Dendritic cell treated with granulocyte-macrophage colony-stimulating factor and Interleukin-4, amounts not matched to agents 40 ng/mL and 50 ng/mL, for 4 days (primary cell): ENCODE results near the gene PAXIP1.
"Not testable (repeated sequence)": the region's sequence is repeated elsewhere in the genome, so short reads cannot be mapped to it uniquely, and the experiment has no call there.

Source experiments
- H3K27ac Mint-ChIP-seq: one replicate; pipeline ENCODE4 v1.8.0; 2022; ENCODE audit warnings: mild to moderate bottlenecking, mixed read lengths
- H3K27me3 Mint-ChIP-seq: one replicate; pipeline ENCODE4 v1.8.0; 2022; ENCODE audit warnings: mild to moderate bottlenecking, mixed read lengths
- H3K36me3 Mint-ChIP-seq: one replicate; pipeline ENCODE4 v1.8.0; 2022; ENCODE audit warnings: low read depth, mixed read lengths
- H3K4me1 Mint-ChIP-seq: one replicate; pipeline ENCODE4 v1.8.0; 2022; ENCODE audit warnings: low read depth, mixed read lengths
- H3K4me3 Mint-ChIP-seq: one replicate; pipeline ENCODE4 v1.8.0; 2022; ENCODE audit warnings: mild to moderate bottlenecking, moderate library complexity, mixed read lengths
- H3K9me3 Mint-ChIP-seq: one replicate; pipeline ENCODE4 v1.8.0; 2022; ENCODE audit warnings: mixed read lengths
- intact Hi-C: fragments of 100-400 bp; cut with micrococcal nuclease; formaldehyde crosslinking; loops from one replicate; pipeline ENCODE4 v1.15.0; 2022

Gene PAXIP1

DNA sequence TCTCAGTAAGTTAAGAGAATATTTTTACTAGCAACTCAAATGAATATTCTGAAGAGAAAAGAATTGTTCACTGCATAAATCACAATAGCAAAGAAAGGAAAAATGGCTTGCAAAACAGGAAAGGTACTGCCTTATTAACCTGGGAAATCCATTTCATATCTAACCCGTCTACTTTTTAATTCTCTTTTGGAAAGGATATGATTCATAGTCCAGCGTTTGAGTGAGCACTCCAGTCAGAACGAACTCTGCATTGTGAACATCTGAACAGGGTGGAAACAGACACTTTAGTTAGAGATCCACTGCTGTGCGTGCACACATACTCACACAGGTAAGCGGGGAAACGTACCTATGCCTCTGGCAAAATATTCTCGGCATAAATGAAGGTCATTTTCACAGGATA, 56.8 kb downstream of the PAXIP1 start:
- no peak overlapping the region for H3K4me3 Mint-ChIP-seq
- H3K4me1 Mint-ChIP-seq = no peaks in the 10 kb centered on the region
- H3K36me3 Mint-ChIP-seq = peaks cover 87% of the 10 kb centered on the region
- no peaks in the 10 kb centered on the region for H3K27me3 Mint-ChIP-seq
- intact Hi-C loops = no loop called here
- no peak overlapping the region for H3K27ac Mint-ChIP-seq
- no peaks in the 10 kb centered on the region for H3K9me3 Mint-ChIP-seq

DNA sequence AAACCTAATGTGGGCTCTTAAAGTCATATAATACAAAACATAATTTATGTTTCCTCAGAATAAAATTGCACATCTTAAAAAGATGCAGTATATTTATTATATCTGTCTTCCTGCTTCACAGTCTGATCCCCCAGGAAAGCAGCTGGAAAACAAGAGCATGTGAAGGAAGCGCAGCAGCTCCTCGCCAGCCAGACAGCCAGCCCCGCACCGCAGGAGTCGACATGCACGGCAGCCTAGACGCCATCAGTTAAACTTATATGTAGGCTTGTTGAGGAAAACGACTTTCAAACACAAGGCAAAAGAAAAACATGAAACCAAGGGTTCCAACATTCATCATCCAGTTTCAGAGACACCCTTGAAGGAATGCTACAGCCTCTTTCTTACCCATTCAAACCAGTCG, 59.0 kb downstream of the PAXIP1 start:
- Mint-ChIP-seq H3K4me1 (no peaks in the 10 kb centered on the region), H3K4me3 (no peak overlapping the region), H3K27ac (no peak overlapping the region), H3K27me3 (no peaks in the 10 kb centered on the region), H3K36me3 (peaks cover 81% of the 10 kb centered on the region), H3K9me3 (no peaks in the 10 kb centered on the region)
- intact Hi-C loops = no loop called here

DNA sequence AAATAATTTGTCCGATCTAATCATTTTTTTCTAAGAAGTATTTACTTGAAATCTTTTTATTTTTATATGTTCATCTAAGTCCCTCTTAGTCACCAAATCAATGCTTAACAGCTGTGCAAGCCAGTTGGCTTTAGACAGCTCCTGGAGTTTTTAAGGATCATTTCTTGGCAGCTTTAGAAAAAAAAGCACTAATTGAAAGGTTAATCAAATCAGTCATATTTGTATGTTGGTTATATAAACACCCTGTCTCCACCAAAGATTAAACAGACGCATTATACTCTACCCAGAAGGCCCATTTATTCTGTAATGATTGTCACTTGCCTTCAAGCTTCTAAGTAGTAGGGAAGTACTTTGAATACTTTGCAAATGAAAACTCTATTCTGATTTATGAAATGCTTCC, 60.2 kb downstream of the PAXIP1 start:
- no peaks in the 10 kb centered on the region for H3K27me3 Mint-ChIP-seq
- no peak overlapping the region for H3K4me3 Mint-ChIP-seq
- H3K9me3 Mint-ChIP-seq = no peaks in the 10 kb centered on the region
- H3K27ac Mint-ChIP-seq = no peak overlapping the region
- H3K36me3 Mint-ChIP-seq = peaks cover 68% of the 10 kb centered on the region
- H3K4me1 Mint-ChIP-seq = peaks cover 12% of the 10 kb centered on the region
- intact Hi-C loops = no loop called here

DNA sequence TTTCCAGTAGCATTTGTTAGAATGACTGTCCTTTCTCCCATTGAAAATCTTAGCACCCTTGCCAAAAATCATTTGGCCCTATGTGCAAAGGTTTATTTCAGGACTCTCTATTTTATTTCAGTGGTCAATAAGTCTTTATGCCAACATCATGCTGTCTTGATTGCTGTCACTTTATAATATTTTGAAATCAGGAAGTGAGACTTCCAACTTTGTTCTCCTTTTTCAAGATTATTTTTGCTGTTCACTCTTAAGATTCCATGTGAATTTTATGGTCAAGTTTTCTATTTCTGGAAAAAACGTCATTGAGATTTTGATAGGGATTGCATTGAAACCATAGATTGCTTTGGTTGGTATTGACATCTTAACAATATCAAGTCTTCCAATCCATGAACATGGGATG, 65.1 kb downstream of the PAXIP1 start:
- Mint-ChIP-seq H3K4me3 (no peak overlapping the region), H3K36me3 (peaks cover 48% of the 10 kb centered on the region), H3K27ac (no peak overlapping the region), H3K27me3 (no peaks in the 10 kb centered on the region), H3K9me3 (peaks cover 25% of the 10 kb centered on the region), H3K4me1 (peaks cover 13% of the 10 kb centered on the region)
- intact Hi-C loops = no loop called here

DNA sequence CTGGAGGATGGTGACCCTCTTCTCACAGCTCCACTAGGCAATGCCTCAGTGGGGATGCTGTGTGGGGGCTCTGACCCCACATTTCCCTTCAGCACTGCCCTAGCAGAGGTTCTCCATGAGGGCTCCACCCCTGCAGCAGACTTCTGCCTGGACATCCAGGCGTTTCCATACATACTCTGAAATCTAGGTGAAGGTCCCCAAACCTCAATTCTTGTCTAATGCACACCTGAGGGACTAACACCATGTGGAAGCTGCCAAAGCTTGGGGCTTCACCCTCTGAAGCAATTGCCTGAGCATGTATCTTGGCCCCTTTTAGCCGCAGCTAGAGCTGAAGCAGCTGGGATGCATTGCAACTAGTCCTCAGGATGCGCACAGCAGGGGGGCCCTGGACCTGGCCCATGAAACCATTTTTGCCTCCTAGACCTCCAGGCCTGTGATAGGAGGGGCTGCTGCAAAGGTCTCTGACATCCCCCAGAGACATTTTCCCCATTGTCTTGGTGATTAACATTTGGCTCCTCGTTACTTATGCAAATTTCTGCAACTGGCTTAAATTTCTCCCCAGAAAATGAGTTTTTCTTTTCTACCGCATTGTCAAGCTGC, 68.5 kb downstream of the PAXIP1 start:
- Mint-ChIP-seq H3K9me3 (peaks cover 25% of the 10 kb centered on the region), H3K4me1 (peaks cover 20% of the 10 kb centered on the region), H3K36me3 (peaks cover 34% of the 10 kb centered on the region)
- H3K27ac Mint-ChIP-seq, H3K27me3 Mint-ChIP-seq, intact Hi-C loops, H3K4me3 Mint-ChIP-seq: not testable (repeated sequence)

DNA sequence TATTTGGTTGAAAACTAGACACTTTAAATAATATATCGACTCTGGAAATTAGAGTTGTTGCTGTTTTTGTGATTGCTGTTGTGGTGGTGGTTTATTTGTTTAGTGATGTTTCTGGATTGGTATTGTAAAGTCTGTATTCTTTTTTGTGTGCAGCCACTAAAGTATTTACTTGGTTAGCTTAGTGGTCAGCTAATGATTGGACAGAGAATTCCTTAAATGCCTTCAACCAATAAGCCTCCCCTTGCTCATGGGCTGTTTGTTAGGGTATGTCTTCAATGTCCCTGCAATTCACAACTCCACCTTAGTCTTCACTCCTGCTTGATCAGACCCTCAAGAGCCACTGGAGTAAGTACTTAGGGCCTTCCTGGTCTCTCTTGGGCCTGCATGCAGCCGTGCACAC, 71.0 kb downstream of the PAXIP1 start:
- H3K36me3 Mint-ChIP-seq = peaks cover 41% of the 10 kb centered on the region
- H3K27me3 Mint-ChIP-seq = no peaks in the 10 kb centered on the region
- intact Hi-C loops = no loop called here
- H3K27ac Mint-ChIP-seq = no peak overlapping the region
- peaks cover 19% of the 10 kb centered on the region for H3K4me1 Mint-ChIP-seq
- H3K9me3 Mint-ChIP-seq = peaks cover 25% of the 10 kb centered on the region
- no peak overlapping the region for H3K4me3 Mint-ChIP-seq

DNA sequence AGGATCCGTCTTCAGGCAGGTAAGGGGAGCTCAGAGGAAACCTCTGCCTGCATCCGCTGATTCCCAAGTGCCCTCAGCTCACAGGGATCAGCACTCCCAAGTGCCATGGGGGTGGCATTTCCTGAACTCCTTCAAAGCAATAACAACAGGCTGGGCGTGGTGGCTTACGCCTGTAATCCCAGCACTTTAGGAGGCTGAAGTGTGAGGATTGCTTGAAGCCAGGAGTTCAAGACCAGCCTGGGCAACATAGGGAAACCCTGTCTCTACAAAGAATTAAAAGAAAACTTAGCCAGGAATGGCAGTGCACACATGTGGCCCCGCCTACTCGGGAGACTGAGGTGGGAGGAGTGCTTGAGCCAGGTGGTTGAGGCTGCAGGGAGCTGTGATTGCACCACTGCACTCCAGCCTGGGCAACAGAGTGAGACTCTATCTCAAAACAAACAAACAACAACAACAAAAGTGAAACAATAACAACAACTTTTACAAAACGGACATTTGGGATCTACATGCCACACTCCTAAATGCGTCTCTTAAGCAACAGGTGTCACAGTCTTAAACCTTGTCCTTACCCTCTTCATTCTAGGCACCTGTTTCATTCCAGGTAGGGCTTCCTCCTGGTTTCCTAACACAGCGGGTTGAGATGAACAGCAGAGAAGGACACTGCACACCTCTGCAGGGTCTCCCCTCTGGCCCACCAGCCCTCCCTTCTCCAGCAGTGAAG, 73.8 kb downstream of the PAXIP1 start:
- Mint-ChIP-seq H3K27ac (peak overlapping the region; percentile 98), H3K9me3 (peaks cover 13% of the 10 kb centered on the region), H3K27me3 (peaks cover 4% of the 10 kb centered on the region), H3K36me3 (peaks cover 29% of the 10 kb centered on the region), H3K4me1 (peaks cover 19% of the 10 kb centered on the region), H3K4me3 (peak overlapping the region; percentile 98)
- intact Hi-C loops = loop anchor here (2.0 to 10.0 kb wide), 6 partner anchors 74 to 826 kb away; partner anchors contain the start of genes INSIG1 and PAXIP1

DNA sequence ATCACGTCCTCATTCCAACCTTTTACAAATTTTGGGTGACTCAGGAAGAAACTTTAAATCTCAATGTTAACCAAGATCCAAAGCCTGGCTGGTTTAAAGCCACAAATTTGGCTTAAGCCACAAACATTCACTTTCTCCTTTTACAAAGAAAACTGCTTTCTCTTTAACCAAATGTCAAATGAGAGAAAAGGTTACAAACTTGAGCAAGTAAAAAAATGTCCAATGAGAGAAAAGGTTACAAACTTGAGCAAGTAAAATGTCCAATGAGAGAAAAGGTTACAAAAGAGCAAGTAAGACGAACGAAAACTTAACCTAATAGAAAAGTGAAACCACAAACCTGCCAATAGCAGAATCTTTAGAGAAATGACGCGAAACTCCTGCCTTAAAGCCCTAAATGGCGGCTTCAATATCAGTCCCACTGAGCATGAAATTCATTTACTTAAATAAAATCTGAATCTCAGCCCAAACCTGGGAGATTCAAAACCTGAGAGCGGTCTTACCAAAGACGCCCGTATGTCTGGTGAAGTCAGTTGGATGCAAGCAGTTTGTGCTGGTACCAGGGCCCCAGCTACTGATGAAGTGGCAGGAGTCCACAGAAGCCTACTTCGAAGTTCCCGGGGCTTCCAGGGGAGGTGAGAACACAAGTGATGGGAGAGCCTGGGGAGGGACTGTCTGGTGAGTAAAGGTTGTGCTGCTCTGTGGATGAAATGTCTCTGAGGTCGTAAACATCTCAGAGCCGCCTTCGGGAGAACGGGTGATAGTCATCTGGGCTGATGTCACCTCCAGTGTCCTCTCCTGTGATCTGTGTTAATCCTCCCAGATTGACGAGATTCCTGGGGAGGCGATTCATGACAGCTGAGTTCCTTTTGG, 74.6 kb downstream of the PAXIP1 start:
- Mint-ChIP-seq H3K4me1 (peaks cover 19% of the 10 kb centered on the region), H3K36me3 (peaks cover 21% of the 10 kb centered on the region), H3K27ac (peak overlapping the region; percentile 98), H3K4me3 (peak overlapping the region; percentile 98), H3K27me3 (peaks cover 4% of the 10 kb centered on the region), H3K9me3 (peaks cover 5% of the 10 kb centered on the region)
- intact Hi-C loops = loop anchor here (2.0 to 10.0 kb wide), 6 partner anchors 74 to 826 kb away; partner anchors contain the start of genes INSIG1 and PAXIP1

DNA sequence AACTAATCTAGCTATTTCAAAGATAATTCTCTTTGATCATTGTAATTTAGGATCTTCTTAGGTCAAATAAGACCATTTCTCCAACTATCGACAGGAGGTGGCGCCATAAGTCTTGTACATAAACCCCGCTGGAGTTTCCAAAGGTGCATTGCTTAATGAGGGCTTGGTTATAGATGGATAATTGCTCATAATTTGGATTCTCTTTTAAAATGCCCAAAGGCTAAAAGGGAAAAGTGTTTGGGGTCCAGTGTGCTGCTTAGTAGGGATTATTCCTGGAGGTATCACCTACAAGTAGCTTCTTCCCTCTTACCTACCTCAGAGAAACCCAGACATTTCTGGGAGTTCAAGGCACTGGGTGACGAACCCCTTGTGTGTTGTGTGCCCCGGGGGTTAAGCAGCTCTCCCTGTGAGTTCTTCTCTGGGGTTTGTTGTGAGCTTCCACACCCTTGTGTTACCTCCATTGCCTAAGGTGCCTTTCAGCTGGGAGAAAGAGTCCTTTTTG, 75.2 kb downstream of the PAXIP1 start:
- H3K36me3 Mint-ChIP-seq = peaks cover 14% of the 10 kb centered on the region
- H3K27me3 Mint-ChIP-seq = peaks cover 4% of the 10 kb centered on the region
- H3K4me1 Mint-ChIP-seq = peaks cover 19% of the 10 kb centered on the region
- intact Hi-C loops = loop anchor here (1.0 to 10.0 kb wide), 7 partner anchors 26 to 827 kb away; partner anchors contain the start of genes INSIG1 and PAXIP1
- H3K9me3 Mint-ChIP-seq = peaks cover 3% of the 10 kb centered on the region
- peak overlapping the region; percentile 98 for H3K4me3 Mint-ChIP-seq
- peak overlapping the region; percentile 98 for H3K27ac Mint-ChIP-seq

DNA sequence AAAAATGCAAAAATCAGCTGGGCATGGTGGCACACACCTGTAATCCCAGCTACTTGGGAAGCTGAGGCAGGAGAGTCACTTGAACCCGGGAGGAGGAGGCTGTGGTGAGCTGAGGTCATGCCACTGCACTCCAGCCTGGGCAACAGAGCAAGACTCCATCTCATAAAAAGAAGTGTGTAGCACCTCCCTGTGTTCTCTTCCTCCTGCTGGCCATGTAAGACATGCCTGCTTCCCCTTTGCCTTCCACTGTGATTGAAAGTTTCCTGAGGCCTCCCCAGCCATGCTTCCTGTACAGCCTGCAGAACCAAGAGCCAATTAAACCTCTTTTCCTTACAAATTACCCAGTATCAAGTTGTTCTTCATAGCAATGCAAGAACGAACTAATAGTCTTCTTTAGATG, 80.5 kb downstream of the PAXIP1 start:
- not testable (repeated sequence) for H3K36me3 Mint-ChIP-seq, H3K9me3 Mint-ChIP-seq, H3K4me3 Mint-ChIP-seq, H3K27me3 Mint-ChIP-seq, H3K27ac Mint-ChIP-seq, H3K4me1 Mint-ChIP-seq
- intact Hi-C loops = loop anchor here (10.0 kb wide), 2 partner anchors 262 to 832 kb away; no protein-coding TSS in a partner anchor

DNA sequence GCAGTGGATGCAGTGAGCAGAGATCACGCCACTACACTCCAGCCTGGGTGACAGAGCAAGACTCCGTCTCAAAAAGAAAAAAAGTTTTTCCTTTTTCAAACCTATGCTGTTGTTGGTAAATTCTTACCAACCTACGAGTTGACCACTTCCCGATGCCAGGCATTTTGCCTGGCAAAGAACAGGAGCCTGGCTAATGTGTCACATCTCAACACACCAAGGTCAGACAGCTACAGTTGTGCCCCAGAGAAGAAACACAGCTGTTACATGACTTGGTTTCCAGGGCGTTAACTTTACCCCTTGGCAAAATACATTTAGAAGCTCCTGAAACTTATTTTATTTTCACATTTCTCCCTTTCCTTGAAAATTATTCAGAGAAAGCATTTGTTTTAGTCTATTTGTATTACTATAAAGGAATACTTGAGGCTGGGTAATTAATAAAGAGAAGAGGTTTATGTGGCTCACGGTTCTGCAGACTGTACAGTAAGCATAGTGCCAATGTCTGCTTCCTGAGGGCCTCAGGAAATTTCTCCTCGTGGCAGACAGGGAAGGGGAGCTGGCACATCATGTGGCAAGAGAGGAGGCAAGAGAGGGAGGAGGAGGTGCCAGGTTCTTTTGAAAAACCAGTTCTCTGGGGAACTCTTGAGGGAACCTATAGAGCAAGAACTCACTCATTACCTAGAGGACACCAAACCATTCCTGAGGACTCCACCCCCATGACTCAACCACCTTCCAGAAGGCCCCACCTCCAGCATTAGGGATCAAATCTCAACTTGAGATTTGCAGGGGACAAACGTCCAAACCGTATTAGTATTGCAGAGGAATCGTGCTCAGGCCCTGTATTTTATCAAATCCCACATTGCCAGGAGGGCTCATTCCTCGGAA, 83.3 kb downstream of the PAXIP1 start:
- Mint-ChIP-seq H3K9me3 (peaks cover 10% of the 10 kb centered on the region), H3K4me3 (no peak overlapping the region), H3K4me1 (no peaks in the 10 kb centered on the region), H3K27ac (no peak overlapping the region), H3K36me3 (no peaks in the 10 kb centered on the region), H3K27me3 (peaks cover 21% of the 10 kb centered on the region)
- intact Hi-C loops = loop anchor here (10.0 kb wide), 3 partner anchors 265 to 1895 kb away; no protein-coding TSS in a partner anchor

DNA sequence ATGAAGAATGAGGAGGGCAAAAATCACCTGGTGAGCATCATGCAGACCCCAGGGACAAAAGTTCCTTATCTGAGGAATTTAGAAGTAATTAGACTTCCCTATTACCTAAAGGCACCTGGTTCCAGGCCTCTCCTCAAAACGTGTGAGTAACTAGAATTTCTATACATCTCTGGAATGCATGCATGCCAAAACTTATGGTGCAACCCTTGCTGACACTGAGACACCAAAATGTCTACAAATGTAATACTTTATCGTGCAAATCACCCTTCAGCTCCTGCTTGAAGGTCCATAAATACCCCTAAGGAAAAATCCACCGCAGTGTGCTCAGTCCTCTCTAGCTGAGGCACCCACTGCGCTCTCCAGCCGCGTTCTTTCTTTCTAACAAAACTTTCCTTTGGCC, 84.2 kb downstream of the PAXIP1 start:
- no peak overlapping the region for H3K27ac Mint-ChIP-seq
- H3K4me1 Mint-ChIP-seq = peaks cover 3% of the 10 kb centered on the region
- peaks cover 10% of the 10 kb centered on the region for H3K9me3 Mint-ChIP-seq
- no peaks in the 10 kb centered on the region for H3K36me3 Mint-ChIP-seq
- H3K4me3 Mint-ChIP-seq = no peak overlapping the region
- peaks cover 27% of the 10 kb centered on the region for H3K27me3 Mint-ChIP-seq
- intact Hi-C loops = loop anchor here (10.0 kb wide), 1 partner anchor 1896 kb away; no protein-coding TSS in a partner anchor

DNA sequence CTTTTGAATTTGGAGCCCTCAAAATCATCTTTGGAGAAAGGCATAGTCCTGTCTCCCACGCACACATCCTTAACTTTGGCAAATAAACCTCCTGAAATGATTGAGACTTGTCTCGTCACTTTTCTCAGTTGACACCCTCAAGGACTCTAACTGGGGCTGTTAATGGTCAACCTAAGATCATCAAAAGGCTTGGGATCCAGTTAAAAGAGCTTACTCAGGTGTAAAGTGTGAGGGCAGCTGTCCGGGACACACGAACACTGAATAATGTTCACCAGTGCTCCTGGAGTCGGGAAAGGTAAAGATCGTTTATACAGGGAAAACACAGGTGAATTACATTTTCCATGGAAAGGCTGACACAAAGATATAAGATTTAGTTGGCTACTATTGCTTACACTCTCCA, 84.7 kb downstream of the PAXIP1 start:
- H3K4me3 Mint-ChIP-seq = no peak overlapping the region
- H3K27ac Mint-ChIP-seq = no peak overlapping the region
- peaks cover 5% of the 10 kb centered on the region for H3K4me1 Mint-ChIP-seq
- intact Hi-C loops = loop anchor here (10.0 kb wide), 1 partner anchor 1897 kb away; no protein-coding TSS in a partner anchor
- peaks cover 10% of the 10 kb centered on the region for H3K9me3 Mint-ChIP-seq
- no peaks in the 10 kb centered on the region for H3K36me3 Mint-ChIP-seq
- H3K27me3 Mint-ChIP-seq = peaks cover 30% of the 10 kb centered on the region
